A549 treated with dexamethasone at 1 μM for 4 hours (cell line): ENCODE data around the gene FAAP24. TPM values are rescaled to one million over a fixed set of nuclear protein-coding genes. Genes with fewer than 3 reads are reported as not detected.

ENCODE experiments used
- total RNA-seq: library from RNA; stranded (reverse); fragments of 200-300 nt; extraction: Qiagen RNA extraction; gene quantifications from 5 replicates; pipeline ENCODE4 v1.2.3, GENCODE V29; 2022

FAAP24 gene
- 12.6 to 15.2 TPM (median 14.6 TPM) in 5 replicates for total RNA-seq

GRCh38 chr19:32971715-32972540 lies at the start of gene FAAP24, which contains the start of gene CEP89:
FAAP24 (plus strand) TSS chr19:32972242; CDS start chr19:32973197, 955 bp downstream.
CEP89 (minus strand) TSS chr19:32971958; CDS start chr19:32971874, 84 bp downstream.

Other genes starting within 250 kb of the FAAP24 start
- gene SLC7A9, start 102.5 kb upstream of the FAAP24 start, total RNA-seq = 0.23 to 0.57 TPM (median 0.49 TPM) in 5 replicates
- 42.4 to 51.9 TPM (median 48.6 TPM) in 5 replicates for gene CEP89, start 284 bp upstream of the FAAP24 start, total RNA-seq
- 39.3 to 49.0 TPM (median 46.9 TPM) in 5 replicates for gene RHPN2, start 92.6 kb downstream of the FAAP24 start, total RNA-seq
- gene GPATCH1, start 108.9 kb downstream of the FAAP24 start, total RNA-seq = 11.0 to 14.7 TPM (median 12.9 TPM) in 5 replicates
- gene WDR88, start 159.9 kb downstream of the FAAP24 start, total RNA-seq = 0.07 to 0.19 TPM (median 0.15 TPM) in 4 of 5 replicates, not detected in the other
- 27.3 to 56.1 TPM (median 54.8 TPM) in 5 replicates for gene LRP3, start 222.1 kb downstream of the FAAP24 start, total RNA-seq